Endodermal cell (in vitro differentiated cells): ENCODE results near the gene LRTM1. TPM values are rescaled to one million over a fixed set of nuclear protein-coding genes. Genes with fewer than 3 reads are reported as not detected.

Experiments used
- DNase-seq: peaks from one replicate; pipeline ENCODE4 v3.0.0-alpha.2; 2017
- H3K27ac ChIP-seq: 2 replicates; pipeline ENCODE4 v1.5.1; 2013; ENCODE audit warnings: mild to moderate bottlenecking, low read depth, low read length, moderate library complexity
- H3K27me3 ChIP-seq: 2 replicates; pipeline ENCODE4 v1.6.1; 2013; ENCODE audit warnings: mild to moderate bottlenecking, low read length, moderate library complexity; ENCODE audit not compliant: insufficient read depth, control insufficient read depth, poor library complexity, severe bottlenecking
- H3K36me3 ChIP-seq: 2 replicates; pipeline ENCODE4 v1.7.0; 2013; ENCODE audit warnings: mild to moderate bottlenecking, low read length, moderate library complexity; ENCODE audit not compliant: control insufficient read depth, insufficient read depth
- H3K4me1 ChIP-seq: one replicate; pipeline ENCODE4 v1.7.0; 2013; ENCODE audit warnings: low read length; ENCODE audit not compliant: control insufficient read depth, insufficient read depth
- H3K4me3 ChIP-seq: 2 replicates; pipeline ENCODE4 v1.5.1; 2013; ENCODE audit warnings: mild to moderate bottlenecking, low read length, moderate library complexity
- H3K9ac ChIP-seq: 2 replicates; pipeline ENCODE4 v1.6.1; 2013; ENCODE audit warnings: mild to moderate bottlenecking, low read length, moderate library complexity; ENCODE audit not compliant: poor library complexity, severe bottlenecking; ENCODE audit errors: extremely low read depth
- H3K9me3 ChIP-seq: 2 replicates; pipeline ENCODE4 v1.6.1; 2013; ENCODE audit warnings: mild to moderate bottlenecking, low read length, moderate library complexity; ENCODE audit not compliant: control insufficient read depth
- H3K27ac Mint-ChIP-seq: 2 replicates; pipeline ENCODE4 v1.8.0; 2020; ENCODE audit warnings: mixed read lengths
- H3K27me3 Mint-ChIP-seq: 2 replicates; pipeline ENCODE4 v1.8.0; 2021; ENCODE audit warnings: mild to moderate bottlenecking, mixed read lengths; ENCODE audit not compliant: insufficient read depth
- H3K36me3 Mint-ChIP-seq: 2 replicates; pipeline ENCODE4 v1.8.0; 2020; ENCODE audit warnings: low read depth, mixed read lengths
- H3K4me1 Mint-ChIP-seq: 2 replicates; pipeline ENCODE4 v1.8.0; 2020; ENCODE audit warnings: mixed read lengths
- H3K4me3 Mint-ChIP-seq: 2 replicates; pipeline ENCODE4 v1.8.0; 2020; ENCODE audit warnings: mild to moderate bottlenecking, moderate library complexity, mixed read lengths
- H3K9me3 Mint-ChIP-seq: 2 replicates; pipeline ENCODE4 v1.8.0; 2020; ENCODE audit warnings: mild to moderate bottlenecking, mixed read lengths
- WGBS, 2 experiments: methylation state at CpG; one replicate each; pipeline versions ENCODE4 v1.1.5 to v1.1.7; 2013; ENCODE audit warnings: missing lambda C conversion rate in 2 of 2, mixed read lengths in 1 of 2; ENCODE audit not compliant: insufficient coverage in 1 of 2, insufficient read length in 1 of 2; 5-methylcytosine and 5-hydroxymethylcytosine counted together
- total RNA-seq, 2 donors: library from RNA; stranded (reverse); fragmentation: NEBNext Ultra II Directional in 1 of 2; extraction: Animal tissue kit (Norgen Biotek cat#: 25700) in 1 of 2; gene quantifications; 2 replicates in 1 of 2; 3 replicates in 1 of 2; pipeline ENCODE4 v1.2.1, GENCODE V29; 2021
- TF ChIP-seq, protein P1 (sequence below): fragments of 200-600 bp; sonication (generic); conservative IDR thresholded peaks from 2 replicates; pipeline ENCODE4 v1.5.0; 2021; ENCODE audit warnings: antibody characterized with exemption, mild to moderate bottlenecking

Gene LRTM1
- total RNA-seq, 2 donors from 2014 or later = not detected

DNA sequence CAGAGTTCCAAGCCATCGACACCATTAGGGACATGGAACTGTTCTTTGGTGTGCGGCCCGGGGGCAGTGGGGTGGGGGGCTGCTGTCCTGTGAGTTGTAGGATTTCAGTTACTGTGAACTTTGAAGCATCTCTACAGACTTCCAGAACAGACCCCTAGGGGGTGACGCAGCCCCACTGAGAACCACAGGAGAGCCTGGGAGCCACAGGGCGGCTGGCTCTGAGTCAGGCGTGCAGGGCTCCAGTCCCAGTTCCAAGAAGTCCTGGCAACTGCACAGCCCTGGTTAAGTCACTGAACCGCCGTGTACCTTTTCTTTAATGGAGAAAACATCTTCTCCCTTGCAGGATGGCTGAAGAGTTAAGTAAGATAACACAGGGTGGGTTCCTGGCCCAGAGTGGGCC, 23.5 kb upstream of the LRTM1 start:
- H3K4me3 Mint-ChIP-seq = no peak overlapping the region
- no peak overlapping the region for H3K27ac Mint-ChIP-seq
- H3K36me3 ChIP-seq = no peaks in the 10 kb centered on the region
- H3K27me3 Mint-ChIP-seq = no peaks in the 10 kb centered on the region
- H3K27ac ChIP-seq = no peak overlapping the region
- H3K9ac ChIP-seq = no peak overlapping the region
- H3K4me1 Mint-ChIP-seq = peaks cover 32% of the 10 kb centered on the region
- H3K4me1 ChIP-seq = peaks cover 14% of the 10 kb centered on the region
- TF ChIP-seq, protein P1, sequence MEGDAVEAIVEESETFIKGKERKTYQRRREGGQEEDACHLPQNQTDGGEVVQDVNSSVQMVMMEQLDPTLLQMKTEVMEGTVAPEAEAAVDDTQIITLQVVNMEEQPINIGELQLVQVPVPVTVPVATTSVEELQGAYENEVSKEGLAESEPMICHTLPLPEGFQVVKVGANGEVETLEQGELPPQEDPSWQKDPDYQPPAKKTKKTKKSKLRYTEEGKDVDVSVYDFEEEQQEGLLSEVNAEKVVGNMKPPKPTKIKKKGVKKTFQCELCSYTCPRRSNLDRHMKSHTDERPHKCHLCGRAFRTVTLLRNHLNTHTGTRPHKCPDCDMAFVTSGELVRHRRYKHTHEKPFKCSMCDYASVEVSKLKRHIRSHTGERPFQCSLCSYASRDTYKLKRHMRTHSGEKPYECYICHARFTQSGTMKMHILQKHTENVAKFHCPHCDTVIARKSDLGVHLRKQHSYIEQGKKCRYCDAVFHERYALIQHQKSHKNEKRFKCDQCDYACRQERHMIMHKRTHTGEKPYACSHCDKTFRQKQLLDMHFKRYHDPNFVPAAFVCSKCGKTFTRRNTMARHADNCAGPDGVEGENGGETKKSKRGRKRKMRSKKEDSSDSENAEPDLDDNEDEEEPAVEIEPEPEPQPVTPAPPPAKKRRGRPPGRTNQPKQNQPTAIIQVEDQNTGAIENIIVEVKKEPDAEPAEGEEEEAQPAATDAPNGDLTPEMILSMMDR = peak; percentile 85
- DNase-seq = peak; percentile 89
- H3K9me3 Mint-ChIP-seq = no peaks in the 10 kb centered on the region
- no peak overlapping the region for H3K4me3 ChIP-seq
- H3K9me3 ChIP-seq = no peaks in the 10 kb centered on the region
- H3K36me3 Mint-ChIP-seq = no peaks in the 10 kb centered on the region
- 80 to 100% methylated on average over 4 to 8 of the region's 8 CpGs for WGBS, 2 experiments
- H3K27me3 ChIP-seq = no peaks in the 10 kb centered on the region

DNA sequence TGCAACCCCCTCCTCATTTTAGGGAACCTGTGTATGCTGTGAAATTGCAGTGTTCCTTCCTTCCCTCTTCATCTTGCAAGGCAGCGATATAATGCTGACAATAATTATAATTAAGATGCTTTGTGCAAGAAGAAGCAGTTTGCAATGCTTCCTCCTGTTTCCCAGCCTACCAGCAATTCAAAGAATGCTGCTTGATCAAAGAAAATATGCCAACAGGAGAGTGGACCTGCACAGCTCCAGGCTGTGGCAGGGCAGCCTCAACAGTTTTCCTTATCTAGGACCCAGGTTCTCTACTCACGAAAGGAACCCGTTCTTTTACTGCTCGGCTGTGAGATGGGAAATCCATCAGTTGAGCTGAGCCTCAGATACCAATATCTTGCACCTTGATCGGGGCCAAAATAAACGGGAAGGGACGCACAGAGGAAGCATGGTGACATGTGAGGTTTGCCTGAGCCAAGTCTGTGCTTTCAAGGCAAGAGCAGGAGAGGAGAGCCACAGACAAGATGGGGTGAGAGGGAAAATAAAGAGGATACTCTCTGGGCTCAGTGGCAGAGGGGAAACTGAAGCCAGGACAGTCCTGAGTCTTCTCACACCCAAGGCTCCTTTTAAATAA, 22.6 kb upstream of the LRTM1 start:
- peaks cover 29% of the 10 kb centered on the region for H3K4me1 Mint-ChIP-seq
- no peak overlapping the region for H3K4me3 ChIP-seq

DNA sequence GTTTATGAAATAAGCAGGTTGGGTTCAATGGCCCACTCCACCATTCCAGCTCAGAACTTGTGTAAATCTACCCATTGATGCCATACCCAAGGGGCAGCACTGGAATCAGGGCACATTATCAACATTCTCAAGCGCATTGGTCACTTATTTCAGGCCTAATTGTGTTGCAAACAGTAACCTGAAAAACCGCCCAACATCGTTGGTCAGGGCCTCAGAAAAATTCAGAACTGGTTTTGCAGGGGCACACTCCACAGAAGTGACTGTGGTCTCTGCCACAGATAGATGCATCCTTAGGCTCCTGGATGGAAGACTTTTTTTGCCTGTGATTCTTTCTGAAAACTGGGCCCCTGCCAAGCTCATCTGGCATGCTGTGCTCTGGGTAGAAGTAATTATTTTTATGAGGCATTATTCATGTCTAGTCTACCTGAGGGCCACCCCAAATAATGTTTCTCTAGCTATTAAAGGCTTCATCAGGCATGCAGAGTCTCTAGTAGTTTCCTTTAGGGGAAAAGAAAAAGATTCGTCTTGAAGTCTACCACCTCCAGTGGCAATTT, 21.7 kb upstream of the LRTM1 start:
- Histone ChIP-seq H3K9ac (no peak overlapping the region), H3K27me3 (no peaks in the 10 kb centered on the region), H3K4me3 (no peak overlapping the region), H3K4me1 (peaks cover 3% of the 10 kb centered on the region), H3K36me3 (no peaks in the 10 kb centered on the region), H3K27ac (no peak overlapping the region), H3K9me3 (no peaks in the 10 kb centered on the region)
- TF ChIP-seq, protein P1 = no peak
- H3K27ac Mint-ChIP-seq = no peak overlapping the region
- no peaks in the 10 kb centered on the region for H3K27me3 Mint-ChIP-seq
- H3K9me3 Mint-ChIP-seq = no peaks in the 10 kb centered on the region
- DNase-seq = no peak
- 87 to 93% methylated on average over 4 of the region's 4 CpGs for WGBS, 2 experiments
- no peak overlapping the region for H3K4me3 Mint-ChIP-seq
- H3K4me1 Mint-ChIP-seq = peaks cover 20% of the 10 kb centered on the region
- H3K36me3 Mint-ChIP-seq = no peaks in the 10 kb centered on the region

More for the DNA sequence above, 22.6 kb upstream of the LRTM1 start:
- Mint-ChIP-seq H3K27ac (no peak overlapping the region), H3K4me3 (no peak overlapping the region), H3K27me3 (no peaks in the 10 kb centered on the region), H3K9me3 (no peaks in the 10 kb centered on the region), H3K36me3 (no peaks in the 10 kb centered on the region)
- DNase-seq = no peak
- Histone ChIP-seq H3K27ac (no peak overlapping the region), H3K9ac (no peak overlapping the region), H3K36me3 (no peaks in the 10 kb centered on the region), H3K9me3 (no peaks in the 10 kb centered on the region), H3K4me1 (peaks cover 5% of the 10 kb centered on the region), H3K27me3 (no peaks in the 10 kb centered on the region)
- WGBS, 2 experiments = 90 to 91% methylated on average over 6 of the region's 7 CpGs
- TF ChIP-seq, protein P1 = no peak
